Fibroblast of skin of left quadriceps (primary cell): ENCODE results near the gene GRID2.
A peak's percentile ranks its signal among the peaks of the same experiment; 100 is the strongest.
"Not testable (repeated sequence)": the region's sequence is repeated elsewhere in the genome, so short reads cannot be mapped to it uniquely, and the experiment has no call there.

Experiments used
- DNase-seq, 2 experiments: peaks; one replicate each; pipeline ENCODE4 v3.0.0-alpha.2; 2013; ENCODE audit warnings: low read depth in 2 of 2

The GRID2 gene

GRCh38 chr4:92305148-92305877 lies 1.5 kb downstream of the GRID2 start:
- DNase-seq: peak; percentile 7 to 15

DNA sequence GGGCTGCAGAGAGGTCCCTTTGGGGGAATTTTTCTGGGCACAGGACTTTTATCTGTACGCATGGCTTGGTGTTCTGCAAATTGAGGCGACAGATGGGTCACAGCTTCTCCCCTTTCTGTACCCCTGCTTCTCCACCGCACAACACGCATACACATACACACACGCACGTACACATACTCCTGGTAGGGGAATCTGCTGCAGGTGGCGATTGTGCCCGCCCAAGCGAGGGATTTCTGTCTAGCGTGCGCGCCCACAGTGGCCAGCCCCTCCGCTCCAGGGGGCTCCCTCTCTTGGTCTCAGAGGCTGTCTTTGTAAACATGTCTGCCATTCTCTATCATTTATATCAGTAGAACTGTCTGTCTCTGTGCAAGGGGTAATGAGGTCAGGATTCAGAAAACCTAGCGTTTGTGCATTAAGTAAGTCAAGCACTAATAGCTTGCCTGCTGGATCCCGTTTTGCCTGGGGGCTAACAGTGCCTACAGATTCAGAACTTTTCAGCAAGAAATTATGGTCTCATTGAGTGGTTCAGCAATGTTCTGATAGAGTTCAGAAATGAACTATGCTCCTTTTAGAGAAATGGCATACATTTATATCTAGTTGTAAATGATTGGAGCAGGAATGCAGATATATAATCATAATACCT lies 2.2 kb downstream of the GRID2 start:
- no peak for DNase-seq

DNA sequence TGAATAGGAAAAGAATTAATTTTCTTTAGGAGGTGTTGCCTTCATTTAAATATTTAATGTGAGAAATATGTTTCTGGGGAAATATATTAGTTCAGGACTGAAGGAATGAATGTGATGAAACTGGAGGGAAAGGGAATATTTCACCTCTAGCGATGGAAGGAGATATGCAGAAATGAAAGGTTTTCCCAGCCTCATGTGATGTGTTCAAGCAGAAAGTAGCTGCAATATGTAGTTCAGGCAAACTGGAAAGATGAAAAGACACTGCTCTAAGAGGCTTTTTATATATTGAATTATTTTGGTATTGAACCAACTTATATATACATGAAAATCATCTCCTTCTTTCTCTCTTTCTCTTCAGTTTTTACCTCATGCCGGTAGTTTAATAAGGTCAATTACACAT lies 3.4 kb downstream of the GRID2 start:
- no peak for DNase-seq

- no peak for DNase-seq
Observed at GRCh38 chr4:92307866-92308265, 4.1 kb downstream of the GRID2 start.

GRCh38 chr4:92317047-92317446 lies 13.3 kb downstream of the GRID2 start:
- no peak for DNase-seq

DNA sequence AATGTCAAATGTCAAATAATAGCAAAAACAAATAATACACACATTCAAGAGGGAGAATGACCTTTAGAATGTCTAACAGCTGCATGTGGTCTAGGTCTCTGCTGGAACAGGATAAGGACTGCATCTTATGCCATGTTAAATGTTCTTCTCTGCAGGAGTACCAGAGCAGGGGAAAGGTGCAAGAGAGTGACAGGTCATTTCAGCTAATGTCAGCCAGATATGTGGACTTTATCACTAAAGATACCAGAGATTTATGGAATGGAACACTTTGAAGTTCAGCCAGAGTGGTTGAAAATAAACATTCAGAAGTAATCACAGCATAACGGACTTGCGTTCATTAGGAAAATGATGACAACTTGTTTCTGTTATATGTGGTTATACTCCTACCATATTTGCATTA lies 24.3 kb downstream of the GRID2 start:
- DNase-seq: no peak

DNA sequence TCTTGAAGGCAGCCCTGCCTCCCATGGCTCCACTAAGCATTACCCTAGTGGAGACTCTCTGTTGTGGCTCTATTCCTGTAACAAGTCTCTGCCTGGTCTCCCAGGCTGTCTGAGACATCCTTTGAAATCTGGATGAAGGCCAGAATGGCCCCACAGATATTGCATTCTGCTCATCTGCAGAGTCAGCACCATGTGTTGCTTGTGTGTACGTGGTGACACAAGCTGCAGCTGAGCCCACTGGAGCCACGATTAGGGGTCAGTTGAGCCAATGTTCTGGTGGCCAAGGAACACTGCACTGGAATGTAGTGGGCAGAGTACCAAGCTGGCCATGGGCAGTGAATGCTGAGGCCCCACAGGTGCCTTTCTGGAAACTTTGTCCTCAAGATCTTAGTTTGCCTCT lies 29.2 kb downstream of the GRID2 start:
- no peak for DNase-seq

DNA sequence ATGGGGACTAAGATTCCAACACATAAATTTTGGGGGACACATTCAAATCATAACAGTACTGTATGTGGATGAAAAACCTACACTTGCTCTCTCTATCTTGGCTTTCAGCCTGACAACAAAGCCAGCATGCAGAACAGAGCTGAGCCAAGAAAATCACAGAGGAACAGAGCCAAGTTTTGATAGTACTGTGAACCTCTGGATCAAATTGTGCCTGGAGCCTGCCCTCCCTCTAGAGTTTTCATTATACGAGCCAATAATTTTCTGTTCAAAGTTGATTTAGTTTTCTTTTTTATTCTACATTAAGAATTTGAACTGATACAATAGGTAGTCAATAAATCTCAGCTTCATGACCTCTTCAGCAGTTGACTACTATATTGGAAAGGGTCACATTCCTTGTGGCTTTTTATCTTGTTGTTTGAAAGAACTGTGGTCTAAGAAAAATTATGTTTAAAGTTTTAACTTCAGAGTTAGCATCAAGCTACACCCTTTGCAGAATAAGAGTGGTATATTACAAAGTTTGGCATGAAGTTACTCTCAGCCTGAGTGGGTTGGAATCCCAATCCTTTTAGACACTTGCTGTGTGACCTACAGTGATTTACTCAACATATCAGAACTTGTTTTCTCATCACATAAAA lies 31.1 kb downstream of the GRID2 start:
- no peak for DNase-seq

DNA sequence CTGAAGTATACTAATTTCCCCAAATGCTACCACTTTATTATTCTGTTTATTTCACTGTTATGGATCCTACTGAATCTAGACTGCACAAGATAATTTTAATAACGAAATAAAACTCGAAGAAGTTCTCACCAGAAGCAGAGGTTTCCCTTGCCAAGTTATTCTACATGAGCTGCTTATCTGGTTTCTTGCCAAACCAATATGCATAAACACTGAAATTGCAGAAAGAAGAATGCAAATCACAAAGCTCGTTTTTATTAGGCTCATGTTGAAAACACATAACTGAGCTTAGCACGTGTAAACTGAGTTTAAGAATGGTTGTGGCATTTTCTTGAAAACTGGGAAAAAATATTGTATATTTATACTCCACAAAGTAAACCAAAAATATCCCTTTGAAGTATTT lies 35.9 kb downstream of the GRID2 start:
- DNase-seq: no peak

DNA sequence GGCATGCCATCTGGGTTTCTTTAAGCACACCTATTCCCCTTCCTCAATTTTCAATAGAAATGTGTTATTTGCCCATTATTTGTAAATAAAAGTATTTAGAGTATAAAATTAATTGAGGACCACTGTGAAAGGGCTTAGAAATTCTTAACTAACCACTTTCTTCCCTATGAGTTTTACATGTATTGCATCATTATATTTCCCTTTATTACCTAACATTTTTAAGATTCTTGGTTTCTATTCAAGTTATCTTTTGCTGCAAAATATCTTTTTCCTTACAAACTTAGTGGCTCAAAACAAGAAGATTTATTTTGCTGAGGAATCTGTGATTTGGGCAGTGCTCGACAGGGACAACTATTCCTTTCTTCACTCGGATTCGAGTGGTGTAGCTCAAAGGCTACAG lies 40.5 kb downstream of the GRID2 start:
- DNase-seq: no peak

DNA sequence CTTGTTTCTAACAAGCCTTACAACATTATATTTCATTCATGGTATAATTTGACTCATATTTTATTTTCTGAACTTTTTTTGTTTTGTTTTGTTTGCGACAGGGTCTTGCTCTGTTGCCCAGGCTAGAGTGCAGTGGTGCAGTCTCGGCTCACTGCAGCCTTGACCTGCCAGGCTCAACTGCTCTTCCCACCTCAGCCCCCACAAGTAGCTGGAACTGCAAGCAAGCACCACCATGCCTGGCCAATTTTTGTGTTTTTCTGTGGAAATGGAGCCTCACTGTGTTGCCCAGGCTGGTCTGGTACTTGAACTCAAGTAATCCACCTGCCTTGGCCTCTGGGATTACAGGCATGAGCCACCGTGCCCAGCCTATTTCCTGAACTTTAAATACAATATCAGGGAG lies 42.5 kb downstream of the GRID2 start:
- no peak for DNase-seq

GRCh38 chr4:92357966-92358365 lies 54.2 kb downstream of the GRID2 start:
- no peak for DNase-seq

- DNase-seq: no peak
Observed at GRCh38 chr4:92359491-92359890, 55.7 kb downstream of the GRID2 start.

DNA sequence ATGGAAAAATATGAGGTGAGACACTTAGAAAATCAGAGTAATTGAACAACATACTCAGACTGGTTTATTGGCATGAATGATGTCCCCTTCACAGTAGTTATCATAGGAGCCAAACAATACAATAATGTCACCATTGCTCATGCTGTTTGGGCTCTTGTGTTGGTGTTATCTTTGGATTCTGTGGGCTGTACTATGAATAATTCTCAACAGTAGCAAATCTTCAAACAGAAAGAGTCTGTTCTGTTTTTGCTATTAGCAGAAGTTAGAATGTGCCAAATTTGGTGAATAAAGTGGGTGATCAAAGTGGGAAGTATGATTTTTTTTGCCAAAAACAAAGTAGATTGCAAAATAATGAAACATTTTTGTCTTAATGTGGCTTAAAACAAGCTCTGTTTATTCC lies 58.3 kb downstream of the GRID2 start:
- DNase-seq: no peak

DNA sequence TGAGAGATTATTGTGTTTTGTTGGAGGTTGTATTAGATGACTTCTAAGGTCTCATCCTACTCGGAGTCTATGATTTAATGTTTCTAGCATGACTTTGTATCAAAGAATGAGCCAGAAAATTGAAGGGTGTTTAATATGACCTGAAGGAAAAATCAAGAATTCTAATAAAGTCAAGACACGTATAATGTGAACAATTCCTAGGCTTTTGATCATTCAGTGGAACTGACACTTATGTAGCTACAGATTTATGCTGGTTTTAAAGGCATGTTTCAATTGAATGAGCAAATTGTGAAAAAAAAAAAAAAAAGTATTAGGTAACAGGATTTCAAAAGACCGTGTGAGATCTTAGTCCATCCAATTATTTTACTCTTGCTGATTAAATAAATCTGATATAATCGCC lies 64.9 kb downstream of the GRID2 start:
- DNase-seq: no peak

DNA sequence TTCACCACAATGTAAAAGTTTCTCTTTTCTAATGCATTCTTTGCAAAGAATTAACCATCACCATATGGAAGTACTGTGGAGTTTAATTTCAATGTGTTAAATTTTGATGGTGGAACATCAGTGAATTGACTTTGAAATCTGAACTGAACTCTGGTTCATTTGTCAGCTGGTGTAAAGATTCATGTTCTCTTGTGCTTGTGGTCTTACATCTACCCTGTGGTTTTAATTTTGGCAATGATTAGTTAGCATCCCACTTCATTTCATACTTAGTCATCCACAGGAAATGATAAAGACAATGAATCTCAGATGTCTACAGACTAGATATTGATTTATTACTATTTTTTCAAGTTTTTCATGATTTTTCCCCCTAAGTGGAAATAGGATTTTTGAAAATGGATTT lies 77.8 kb downstream of the GRID2 start:
- peak; percentile 61 to 64 for DNase-seq

DNA sequence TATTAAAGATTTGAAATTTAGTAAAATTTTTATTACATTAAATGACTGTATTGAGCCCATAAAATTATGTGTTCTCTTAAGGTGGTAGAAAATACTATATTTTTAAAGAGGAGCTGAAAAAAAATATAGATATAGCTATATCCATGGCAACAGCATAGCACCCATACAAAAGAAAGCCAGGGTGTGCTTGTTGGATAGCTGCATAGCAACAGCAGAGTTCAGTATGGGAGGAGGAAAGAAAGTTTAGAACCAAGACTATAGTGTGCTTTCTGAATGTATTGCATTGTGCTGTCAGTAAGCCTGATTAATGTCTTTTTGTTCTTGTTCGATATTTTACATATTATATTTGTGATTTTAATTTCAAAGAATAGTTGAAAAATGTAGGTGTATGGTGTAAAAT lies 78.4 kb downstream of the GRID2 start:
- no peak for DNase-seq

DNA sequence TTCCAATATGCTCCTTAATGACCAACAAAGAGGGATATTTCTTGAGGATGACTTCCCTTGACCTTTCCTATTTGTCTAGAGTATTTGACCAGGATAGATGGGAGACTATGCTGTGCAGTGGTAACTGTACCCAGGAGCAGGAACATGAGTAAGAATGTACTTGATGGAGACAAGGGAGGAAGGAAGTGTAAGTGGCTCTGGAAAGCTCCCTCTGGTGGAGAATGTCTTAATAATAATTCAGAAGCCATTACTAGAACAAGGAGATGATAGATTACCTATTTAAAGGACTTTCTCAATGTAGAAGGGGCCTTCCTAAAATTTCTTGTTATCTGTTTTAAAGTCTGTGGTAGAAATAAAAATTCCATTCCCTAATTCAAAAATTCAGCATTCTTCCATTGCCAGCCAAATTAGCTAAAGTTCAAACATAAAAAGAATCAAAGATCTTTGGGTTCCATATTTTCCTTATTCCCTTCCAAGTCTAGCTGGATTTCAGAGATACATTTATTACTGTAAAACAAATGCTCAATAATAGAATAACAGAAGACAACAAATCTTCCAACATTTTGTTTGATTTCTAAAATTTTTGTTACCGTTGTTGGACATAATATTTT lies 83.8 kb downstream of the GRID2 start:
- peak; percentile 15 to 16 for DNase-seq

GRCh38 chr4:92399032-92399431 lies 95.3 kb downstream of the GRID2 start:
- DNase-seq: no peak

- DNase-seq: not testable (repeated sequence)
Observed at GRCh38 chr4:92403525-92403924, 99.8 kb downstream of the GRID2 start.

DNA sequence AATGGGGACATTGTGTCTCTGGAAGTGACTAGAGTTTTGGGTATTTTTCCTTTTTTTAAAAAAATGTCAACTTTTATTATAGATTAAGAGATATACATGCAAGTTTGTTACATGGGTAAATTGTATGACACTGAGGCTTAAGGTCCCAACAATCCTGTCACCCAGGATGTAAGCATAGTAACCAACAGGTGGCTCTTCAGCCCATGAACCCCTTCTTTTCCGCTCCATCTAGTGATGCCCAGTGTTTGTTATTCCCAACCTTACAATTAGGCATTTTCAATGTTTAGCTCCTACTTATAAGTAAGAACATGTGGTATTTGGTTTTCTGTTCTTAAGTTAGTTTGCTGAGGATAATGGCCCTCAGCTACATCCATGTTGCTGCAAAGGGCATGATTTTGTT lies 102.7 kb downstream of the GRID2 start:
- no peak for DNase-seq

GRCh38 chr4:92421920-92422319 lies 118.2 kb downstream of the GRID2 start:
- no peak for DNase-seq

DNA sequence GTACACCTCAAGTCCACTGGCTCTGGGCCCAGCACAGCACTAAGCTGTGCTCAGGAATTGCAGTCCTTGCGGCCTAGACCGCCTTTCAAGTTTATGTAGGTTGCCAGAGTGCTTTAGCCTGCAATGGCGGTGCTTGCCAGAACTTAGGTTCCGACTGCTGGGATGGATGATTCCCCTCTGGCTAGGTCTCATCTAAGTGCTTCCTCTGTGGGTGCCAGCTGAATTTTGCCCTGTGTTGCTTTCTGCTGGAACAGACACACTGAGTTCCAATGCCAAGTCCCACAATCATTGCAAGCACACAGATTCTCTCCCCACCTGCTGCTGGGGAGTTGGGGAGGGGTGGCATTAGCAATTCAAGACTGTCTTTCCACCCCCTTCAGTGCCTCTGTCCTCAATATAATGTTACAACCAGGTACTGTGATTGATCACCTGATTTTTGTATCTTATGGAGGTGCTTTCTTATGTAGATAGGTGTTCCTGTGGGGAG lies 129.5 kb downstream of the GRID2 start:
- no peak for DNase-seq
